Duodenal mucosa (tissue), 2 donors: ENCODE results near the gene SLC25A6.
"Not testable (repeated sequence)": the region's sequence is repeated elsewhere in the genome, so short reads cannot be mapped to it uniquely, and the experiment has no call there.

Experiments used
- H3K27ac ChIP-seq: one replicate; pipeline ENCODE4 v1.7.0; 2013; ENCODE audit warnings: low read depth, low read length
- H3K27me3 ChIP-seq, 2 donors: one replicate each; pipeline ENCODE4 v1.7.0; 2013; ENCODE audit warnings: low read length in 2 of 2, control low read depth in 1 of 2; ENCODE audit not compliant: insufficient read depth in 2 of 2, control insufficient read depth in 1 of 2
- H3K36me3 ChIP-seq, 2 donors: one replicate each; pipeline ENCODE4 v1.7.0; 2013; ENCODE audit warnings: low read length in 2 of 2, control low read depth in 1 of 2; ENCODE audit not compliant: insufficient read depth in 2 of 2, control insufficient read depth in 1 of 2
- H3K4me1 ChIP-seq, 2 donors: one replicate each; pipeline ENCODE4 v1.7.0; 2013; ENCODE audit warnings: low read length in 2 of 2, control low read depth in 1 of 2; ENCODE audit not compliant: insufficient read depth in 2 of 2, control insufficient read depth in 1 of 2
- H3K4me3 ChIP-seq, 2 donors: one replicate each; pipeline ENCODE4 v1.7.0; 2013; ENCODE audit warnings: low read length in 2 of 2, low read depth in 1 of 2
- H3K9ac ChIP-seq, 2 donors: one replicate each; pipeline ENCODE4 v1.7.0; 2013; ENCODE audit warnings: low read length in 2 of 2, low read depth in 1 of 2
- H3K9me3 ChIP-seq, 2 donors: one replicate each; pipeline ENCODE4 v1.7.0; 2013; ENCODE audit warnings: low read length in 2 of 2, control low read depth in 1 of 2; ENCODE audit not compliant: control insufficient read depth in 1 of 2

The SLC25A6 gene

DNA sequence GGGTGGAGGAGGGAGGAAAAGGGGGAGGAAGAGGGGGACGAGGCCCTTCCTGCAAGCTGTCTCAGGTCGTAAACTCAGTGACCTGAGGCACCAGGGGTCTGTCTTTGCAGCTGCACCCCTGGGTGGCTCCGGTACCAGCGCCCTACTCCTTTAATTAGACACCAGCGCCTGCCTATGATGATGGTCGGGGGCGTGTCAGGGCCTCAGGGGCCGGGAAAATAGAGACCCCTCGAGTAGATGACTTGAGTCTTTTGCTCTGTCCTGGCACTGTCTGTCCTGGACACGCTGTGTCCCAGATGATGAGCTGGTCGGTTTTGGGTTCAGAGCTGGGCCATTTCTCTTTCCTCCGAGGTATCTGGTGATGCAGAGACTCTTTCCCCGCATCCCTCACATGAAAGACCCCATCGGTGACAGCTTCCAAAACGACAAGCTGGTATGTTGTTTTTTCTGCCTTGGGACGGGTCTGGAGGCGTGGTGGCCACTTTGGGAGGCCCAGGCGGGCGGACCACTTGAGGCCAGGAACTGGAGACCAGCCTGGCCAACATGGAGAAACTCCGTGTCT is 11.2 kb downstream of the SLC25A6 start:
- Histone ChIP-seq H3K27me3 (no peaks in the 10 kb centered on the region), H3K27ac (no peak overlapping the region), H3K4me1 (peaks cover 3 to 5% of the 10 kb centered on the region in 2 donors), H3K9ac (no peak overlapping the region), H3K36me3 (peaks cover 4 to 20% of the 10 kb centered on the region in 2 donors), H3K9me3 (no peaks in the 10 kb centered on the region), H3K4me3 (no peak overlapping the region)

DNA sequence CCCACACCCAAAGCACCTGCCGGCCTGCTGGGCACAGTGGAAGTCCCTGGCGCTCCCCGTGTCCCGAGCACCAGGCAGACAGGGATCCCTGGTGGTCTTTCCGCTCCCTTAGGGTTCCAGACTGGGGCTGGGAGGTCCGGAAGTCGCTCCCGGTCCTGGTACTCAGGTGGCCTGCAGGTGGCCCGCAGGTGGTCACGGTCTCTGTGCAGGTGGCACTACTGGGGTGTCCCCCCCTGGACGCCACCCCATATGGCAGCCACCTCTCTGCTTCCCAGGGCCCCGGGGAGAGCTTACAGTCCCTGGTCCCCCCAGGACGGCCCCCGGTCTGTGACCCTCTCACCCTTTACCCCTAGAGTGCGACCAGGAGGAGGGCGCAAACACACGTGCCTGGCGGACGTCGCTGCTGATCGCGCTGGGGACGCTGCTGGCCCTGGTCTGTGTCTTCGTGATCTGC is 13.6 kb downstream of the SLC25A6 start:
- Histone ChIP-seq H3K9ac (no peak overlapping the region), H3K27ac (no peak overlapping the region), H3K4me3 (no peak overlapping the region), H3K9me3 (no peaks in the 10 kb centered on the region), H3K27me3 (no peaks in the 10 kb centered on the region), H3K4me1 (peaks cover 3 to 5% of the 10 kb centered on the region in 2 donors), H3K36me3 (no peaks in the 10 kb centered on the region)

DNA sequence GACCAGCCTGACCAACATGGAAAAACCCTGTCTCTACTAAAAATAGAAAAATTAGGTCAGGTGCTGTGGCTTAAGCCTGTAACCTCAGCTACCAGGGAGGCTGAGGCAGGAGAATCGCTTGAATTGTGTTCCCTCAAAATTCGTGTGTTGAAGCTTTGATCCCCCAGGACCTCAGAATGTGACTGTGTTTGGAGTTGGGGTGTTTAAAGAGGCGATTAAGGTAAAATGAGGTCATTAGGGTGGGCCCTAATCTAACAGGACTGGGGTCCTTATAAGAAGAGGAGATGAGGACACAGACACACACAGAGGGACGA is 23.6 kb downstream of the SLC25A6 start:
- H3K27ac ChIP-seq: no peak overlapping the region
- H3K9ac ChIP-seq: no peak overlapping the region
- H3K9me3 ChIP-seq: no peaks in the 10 kb centered on the region
- H3K4me3 ChIP-seq: no peak overlapping the region
- H3K36me3 ChIP-seq: no peaks in the 10 kb centered on the region
- H3K4me1 ChIP-seq: no peaks in the 10 kb centered on the region
- H3K27me3 ChIP-seq: no peaks in the 10 kb centered on the region

DNA sequence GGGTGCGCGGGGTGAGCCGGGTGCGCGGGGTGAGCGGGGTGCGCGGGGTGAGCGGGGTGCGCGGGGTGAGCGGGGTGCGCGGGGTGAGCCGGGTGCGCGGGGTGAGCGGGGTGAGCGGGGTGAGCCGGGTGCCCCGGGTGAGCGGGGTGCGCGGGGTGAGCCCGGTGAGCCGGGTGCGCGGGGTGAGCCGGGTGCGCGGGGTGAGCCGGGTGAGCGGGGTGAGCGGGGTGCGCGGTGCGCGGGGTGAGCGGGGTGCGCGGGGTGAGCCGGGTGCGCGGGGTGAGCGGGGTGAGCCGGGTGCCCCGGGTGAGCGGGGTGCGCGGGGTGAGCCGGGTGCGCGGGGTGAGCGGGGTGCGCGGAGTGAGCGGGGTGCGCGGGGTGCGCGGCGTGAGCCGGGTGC is 25.6 kb downstream of the SLC25A6 start:
- H3K27ac ChIP-seq, H3K9me3 ChIP-seq, H3K4me3 ChIP-seq, H3K4me1 ChIP-seq, H3K9ac ChIP-seq, H3K27me3 ChIP-seq, H3K36me3 ChIP-seq: not testable (repeated sequence)

DNA sequence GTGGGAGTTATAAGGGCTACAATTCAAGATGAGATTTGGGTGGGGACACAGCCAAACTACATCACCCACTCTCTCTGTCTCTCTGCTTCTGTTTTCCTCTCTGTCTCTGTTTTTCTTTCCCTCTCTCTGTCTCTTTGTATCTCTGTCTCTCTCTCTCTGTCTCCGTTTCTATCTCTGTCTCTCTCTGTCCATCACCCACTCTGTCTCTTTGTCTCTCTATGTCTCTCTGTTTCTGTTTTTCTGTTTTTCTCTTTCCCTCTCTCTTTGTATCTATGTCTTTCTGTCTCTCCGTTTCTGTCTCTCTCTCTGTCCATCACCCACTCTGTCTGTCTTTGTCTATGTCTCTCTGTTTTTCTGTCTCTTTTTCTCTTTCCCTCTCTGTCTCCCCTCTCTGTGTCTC is 30.0 kb downstream of the SLC25A6 start:
- H3K4me3 ChIP-seq: no peak overlapping the region
- H3K36me3 ChIP-seq: no peaks in the 10 kb centered on the region
- peaks cover 3 to 4% of the 10 kb centered on the region in 2 donors for H3K9me3 ChIP-seq
- H3K27me3 ChIP-seq: no peaks in the 10 kb centered on the region
- H3K9ac ChIP-seq: no peak overlapping the region
- H3K27ac ChIP-seq: no peak overlapping the region
- no peaks in the 10 kb centered on the region for H3K4me1 ChIP-seq

DNA sequence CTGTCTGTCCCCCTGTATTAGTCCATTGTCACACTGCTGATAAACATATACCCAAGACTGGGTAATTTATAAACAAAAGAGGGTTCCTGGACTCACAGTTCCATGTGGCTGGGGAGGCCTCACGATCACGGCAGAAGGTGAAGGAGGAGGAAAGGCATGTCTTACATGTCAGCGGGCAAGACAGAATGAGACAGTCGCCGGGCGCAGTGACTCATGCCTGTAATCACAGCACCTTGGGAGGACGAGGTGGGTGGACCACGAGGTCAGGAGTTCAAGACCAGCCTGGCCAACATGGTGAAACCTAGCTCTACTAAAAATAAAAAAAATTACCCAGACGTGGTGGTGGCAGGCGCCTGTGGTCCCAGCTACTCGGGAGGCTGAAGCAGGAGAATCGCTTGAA is 30.6 kb downstream of the SLC25A6 start:
- no peak overlapping the region for H3K4me3 ChIP-seq
- H3K9ac ChIP-seq: no peak overlapping the region
- no peaks in the 10 kb centered on the region for H3K27me3 ChIP-seq
- H3K27ac ChIP-seq: no peak overlapping the region
- H3K9me3 ChIP-seq: peaks cover 3 to 4% of the 10 kb centered on the region in 2 donors
- H3K4me1 ChIP-seq: no peaks in the 10 kb centered on the region
- H3K36me3 ChIP-seq: no peaks in the 10 kb centered on the region

DNA sequence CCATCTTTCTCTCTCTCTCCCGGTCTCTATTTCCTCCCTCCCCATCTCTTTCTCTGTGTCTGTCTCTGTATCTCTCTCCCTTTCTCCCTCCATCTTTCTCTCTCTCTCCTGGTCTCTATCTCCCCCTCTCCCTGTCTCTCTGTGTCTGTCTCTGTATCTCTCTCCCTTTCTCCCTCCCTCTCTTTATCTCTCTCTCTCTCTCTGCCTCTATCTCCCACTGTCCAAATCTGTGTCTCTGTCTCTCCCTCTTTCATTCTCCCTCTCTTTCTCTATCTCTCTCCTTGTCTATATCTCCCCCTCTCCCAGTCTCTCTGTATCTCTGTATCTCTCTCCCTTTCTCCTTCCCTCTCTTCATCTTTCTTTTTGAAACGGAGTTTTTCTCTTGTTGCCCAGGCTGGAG is 31.7 kb downstream of the SLC25A6 start:
- Histone ChIP-seq H3K9ac (no peak overlapping the region), H3K27me3 (no peaks in the 10 kb centered on the region), H3K27ac (no peak overlapping the region), H3K36me3 (no peaks in the 10 kb centered on the region), H3K9me3 (peaks cover 3 to 4% of the 10 kb centered on the region in 2 donors), H3K4me3 (no peak overlapping the region), H3K4me1 (no peaks in the 10 kb centered on the region)

DNA sequence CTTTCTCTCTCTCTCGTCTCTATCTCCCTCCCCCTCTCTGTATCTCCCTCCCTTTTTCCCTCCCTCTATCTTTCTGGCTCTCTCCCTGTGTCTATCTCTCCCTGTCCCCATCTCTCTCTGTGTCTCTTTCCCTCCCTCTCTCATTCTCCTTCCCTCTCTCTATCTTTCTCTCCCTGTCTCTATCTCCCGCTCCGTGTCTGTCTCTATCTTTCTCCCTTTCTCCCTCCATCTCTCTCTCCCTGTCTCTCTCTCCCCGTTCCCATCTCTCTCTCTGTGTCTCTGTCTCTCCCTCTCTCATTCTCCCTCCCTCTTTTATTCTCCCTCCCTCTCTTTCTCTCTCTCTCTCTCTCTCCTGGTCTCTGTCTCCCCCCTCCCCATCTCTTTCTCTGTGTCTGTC is 32.4 kb downstream of the SLC25A6 start:
- no peak overlapping the region for H3K27ac ChIP-seq
- peaks cover 3 to 4% of the 10 kb centered on the region in 2 donors for H3K9me3 ChIP-seq
- H3K36me3 ChIP-seq: no peaks in the 10 kb centered on the region
- no peaks in the 10 kb centered on the region for H3K4me1 ChIP-seq
- H3K9ac ChIP-seq: no peak overlapping the region
- H3K4me3 ChIP-seq: no peak overlapping the region
- H3K27me3 ChIP-seq: no peaks in the 10 kb centered on the region

DNA sequence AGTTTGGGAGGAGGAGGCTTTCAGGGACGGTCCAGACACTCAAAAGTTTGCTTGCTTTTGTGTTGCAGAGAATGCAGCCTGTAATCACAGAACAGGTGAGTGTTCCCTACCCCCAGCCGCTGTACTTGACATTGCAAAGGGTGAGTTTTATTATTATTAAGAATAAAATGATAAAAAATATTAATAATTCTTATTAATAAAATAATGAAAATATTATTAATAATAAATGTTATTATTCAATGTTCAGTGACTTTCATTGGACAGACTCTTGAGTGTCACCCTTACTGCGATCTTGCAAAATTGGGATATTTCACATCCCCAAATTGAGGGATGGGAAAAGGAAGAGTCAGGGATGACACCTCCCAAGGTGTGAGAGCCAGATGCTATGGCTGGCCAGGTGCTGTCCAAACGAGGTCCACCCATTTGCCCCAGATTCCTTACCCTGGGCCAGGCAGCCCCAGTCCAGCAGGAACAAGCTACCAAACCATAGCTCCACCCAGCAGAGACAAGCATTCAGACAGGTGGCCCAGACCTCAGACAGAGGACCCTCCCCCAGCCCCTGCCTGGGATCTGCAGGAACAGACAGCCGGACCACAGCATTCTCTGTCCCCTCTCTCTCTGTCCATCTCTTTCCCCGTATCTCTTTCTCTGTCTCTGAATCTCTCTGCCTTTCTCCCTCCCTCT is 33.0 kb downstream of the SLC25A6 start:
- Histone ChIP-seq H3K36me3 (no peaks in the 10 kb centered on the region), H3K9ac (no peak overlapping the region), H3K9me3 (peaks cover 3 to 4% of the 10 kb centered on the region in 2 donors), H3K27me3 (no peaks in the 10 kb centered on the region), H3K4me3 (no peak overlapping the region), H3K4me1 (no peaks in the 10 kb centered on the region), H3K27ac (no peak overlapping the region)

DNA sequence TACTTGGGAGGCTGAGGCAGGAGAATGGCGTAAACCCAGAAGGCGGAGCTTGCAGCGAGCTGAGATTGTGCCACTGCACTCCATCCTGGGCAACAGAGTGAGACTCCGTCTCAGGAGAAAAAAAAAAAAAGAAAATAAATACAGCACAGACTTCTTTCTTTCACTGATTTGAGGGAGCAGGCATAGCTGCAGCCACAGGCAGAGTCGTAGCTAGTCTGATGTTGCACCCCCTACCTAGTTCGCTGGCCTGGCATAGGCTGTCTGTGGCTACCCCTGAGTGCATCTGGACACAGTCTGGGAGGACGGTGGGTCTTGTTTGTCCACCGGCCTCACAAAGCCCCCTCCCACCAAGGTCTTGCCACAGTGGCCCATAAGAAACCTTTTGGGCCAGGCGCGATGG is 33.9 kb downstream of the SLC25A6 start:
- H3K36me3 ChIP-seq: no peaks in the 10 kb centered on the region

More for the DNA sequence above, 33.9 kb downstream of the SLC25A6 start:
- no peak overlapping the region for H3K4me3 ChIP-seq
- H3K4me1 ChIP-seq: no peaks in the 10 kb centered on the region
- H3K9ac ChIP-seq: no peak overlapping the region
- no peak overlapping the region for H3K27ac ChIP-seq
- no peaks in the 10 kb centered on the region for H3K27me3 ChIP-seq
- H3K9me3 ChIP-seq: peaks cover 3 to 4% of the 10 kb centered on the region in 2 donors
